ENCODE measurements around the gene PHYKPL. TPM values are rescaled to one million over a fixed set of nuclear protein-coding genes. Genes with fewer than 3 reads are reported as not detected.
"Not testable (repeated sequence)": the region's sequence is repeated elsewhere in the genome, so short reads cannot be mapped to it uniquely, and the experiment has no call there.

The PHYKPL gene
- polyA plus RNA-seq, 1 donor = 118 TPM

DNA sequence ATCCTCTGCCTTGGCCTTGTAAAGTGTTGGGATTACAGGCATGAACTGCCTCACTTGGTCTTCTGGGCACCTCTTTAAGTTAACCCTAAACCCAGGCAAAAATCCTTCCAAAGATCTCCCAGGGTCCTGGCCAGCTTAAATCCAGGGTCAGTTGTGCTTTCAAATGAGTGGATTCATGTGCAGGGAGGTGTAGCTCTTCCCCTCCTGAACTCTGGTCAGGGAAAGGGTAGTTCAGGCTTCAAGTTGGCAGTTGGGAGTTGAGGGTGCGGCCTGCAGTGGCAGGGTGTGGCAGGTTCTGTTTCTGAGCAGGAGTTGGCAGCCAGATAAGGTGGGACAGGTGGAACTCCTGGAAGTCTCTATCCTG is 24.7 kb downstream of the PHYKPL start:
- DNase-seq = no peak

GRCh38 chr5:178207183-178207916 is 25.3 kb downstream of the PHYKPL start:
- no peak for DNase-seq

DNA sequence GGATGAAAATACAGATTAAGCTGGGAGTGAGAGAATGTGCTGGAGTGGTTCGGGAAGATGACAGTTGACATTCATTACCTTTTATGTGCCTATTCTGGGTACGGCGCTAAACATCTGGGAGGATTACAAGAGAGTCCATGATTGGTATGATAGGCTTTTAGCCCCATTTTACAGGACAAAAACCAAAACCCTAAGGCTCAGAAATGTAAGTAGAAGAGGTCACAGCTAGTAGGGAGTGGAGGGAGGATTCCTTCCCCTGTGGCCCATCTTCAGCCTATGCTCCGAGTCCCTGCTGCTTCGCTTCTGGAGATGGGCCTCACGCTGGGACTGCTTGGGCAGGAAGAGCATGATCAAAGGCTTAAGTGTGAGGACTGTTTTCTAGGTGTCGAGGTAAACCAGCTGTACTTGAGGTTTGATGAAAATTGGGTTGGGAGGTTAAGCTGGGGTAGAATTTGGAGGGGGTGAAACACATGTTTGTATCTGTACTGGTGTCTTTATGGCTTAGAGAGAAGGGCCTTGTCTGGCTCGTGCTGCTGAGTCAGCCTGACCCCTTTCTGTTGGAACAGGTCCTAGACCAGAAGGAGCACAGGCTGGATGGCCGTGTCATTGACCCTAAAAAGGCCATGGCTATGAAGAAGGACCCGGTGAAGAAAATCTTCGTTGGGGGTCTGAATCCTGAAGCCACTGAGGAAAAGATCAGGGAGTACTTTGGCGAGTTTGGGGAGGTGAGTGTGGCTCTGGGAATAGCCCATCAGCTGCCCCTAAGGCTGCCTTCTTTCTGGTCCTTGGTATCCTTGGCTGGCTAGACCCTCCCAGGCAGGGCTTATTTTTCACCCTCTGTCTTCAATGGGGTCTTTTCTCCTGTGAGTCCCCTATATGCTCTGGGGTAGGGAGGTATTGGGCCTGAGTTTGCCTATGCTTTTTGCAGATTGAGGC is 26.2 kb downstream of the PHYKPL start:
- DNase-seq = no peak

GRCh38 chr5:178205749-178206047 is 26.9 kb downstream of the PHYKPL start:
- no peak for DNase-seq

DNA sequence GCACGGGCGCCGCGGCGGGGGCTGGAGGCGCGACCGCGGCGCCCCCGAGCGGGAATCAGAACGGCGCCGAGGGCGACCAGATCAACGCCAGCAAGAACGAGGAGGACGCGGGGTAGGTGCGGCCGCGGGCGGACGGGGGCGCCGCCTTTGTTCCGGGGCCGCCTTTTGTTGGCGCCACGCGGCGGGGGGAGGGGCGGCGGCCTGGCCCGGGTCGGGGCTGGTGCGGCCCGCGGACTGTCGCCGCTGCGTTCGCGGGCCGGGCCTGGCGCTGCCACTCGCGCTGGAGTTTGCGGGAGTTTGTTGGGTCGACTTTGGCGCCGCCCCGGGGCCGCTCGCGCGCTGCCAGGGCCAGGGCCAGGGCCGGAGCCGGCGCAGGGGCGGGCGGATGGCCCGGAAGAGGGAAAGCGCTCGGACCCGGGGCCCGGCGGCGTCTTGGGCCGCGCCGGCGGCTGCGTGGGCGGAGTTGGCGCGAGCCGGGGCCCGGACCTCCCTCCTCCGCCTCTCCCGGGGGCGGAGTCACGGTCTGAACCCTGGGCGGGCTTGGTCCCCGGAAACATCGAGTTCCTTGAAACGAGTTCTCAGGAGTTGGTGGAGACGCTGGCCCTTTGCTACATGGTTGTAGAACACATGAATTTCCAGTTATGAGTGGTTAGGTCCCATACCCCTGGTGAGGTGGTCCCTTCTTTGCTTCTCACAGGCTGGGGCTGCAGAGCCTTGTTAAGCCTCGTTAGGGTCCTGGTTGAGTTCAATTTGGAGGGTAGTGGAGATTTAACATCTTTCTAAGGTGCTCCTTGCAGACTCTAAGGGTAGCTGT is 27.5 kb downstream of the PHYKPL start:
- peak; percentile 63 for DNase-seq

GRCh38 chr5:178204182-178204934 is 28.2 kb downstream of the PHYKPL start, which contains the start of gene HNRNPAB:
TSS of gene HNRNPAB (plus strand) at chr5:178204533. CDS start at chr5:178204838, 305 bp downstream.
- peak; percentile 95 for DNase-seq

GRCh38 chr5:178203670-178204181 is 28.9 kb downstream of the PHYKPL start:
- peak; percentile 29 for DNase-seq

DNA sequence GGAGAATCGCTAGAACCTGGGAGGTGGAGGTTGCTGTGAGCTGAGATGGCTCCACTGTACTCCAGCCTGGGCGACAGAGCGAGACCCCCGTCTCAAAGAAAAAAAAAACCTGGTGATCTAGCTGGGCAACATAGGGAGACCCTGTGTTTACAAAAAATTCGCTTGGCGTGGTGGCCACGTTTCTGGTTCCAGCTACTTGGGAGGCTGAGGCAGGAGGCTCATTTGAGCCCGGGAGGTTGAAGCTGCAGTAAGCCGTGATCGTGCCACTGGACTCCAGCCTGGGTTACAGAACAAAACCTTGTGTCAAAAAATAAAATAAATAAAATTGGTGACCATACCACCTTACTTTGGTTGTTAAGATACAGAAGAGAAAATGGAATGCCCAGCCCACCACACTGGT is 30.1 kb downstream of the PHYKPL start:
- no peak for DNase-seq

DNA sequence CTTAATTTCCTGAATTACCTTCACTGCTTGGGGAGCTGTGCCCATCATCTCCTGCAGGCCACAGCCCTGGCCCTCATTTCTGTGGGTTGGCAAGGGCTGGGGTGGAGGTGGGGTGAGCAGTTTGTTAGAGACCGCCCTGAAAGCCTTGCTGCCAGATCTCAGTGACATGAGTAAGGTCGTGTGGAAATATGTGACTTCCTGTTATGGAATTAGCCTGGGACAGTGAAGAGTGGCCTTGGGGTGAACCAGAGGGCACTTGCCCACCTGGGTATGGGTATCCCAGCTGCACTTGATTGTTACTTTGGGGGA is 30.7 kb downstream of the PHYKPL start:
- no peak for DNase-seq

GRCh38 chr5:178201221-178201926 is 31.2 kb downstream of the PHYKPL start:
- no peak for DNase-seq

GRCh38 chr5:178199581-178200434 is 32.8 kb downstream of the PHYKPL start:
- no peak for DNase-seq

GRCh38 chr5:178198706-178199105 is 33.9 kb downstream of the PHYKPL start:
- no peak for DNase-seq

GRCh38 chr5:178198151-178198550 is 34.5 kb downstream of the PHYKPL start:
- DNase-seq = not testable (repeated sequence)

GRCh38 chr5:178196986-178197385 is 35.6 kb downstream of the PHYKPL start:
- no peak for DNase-seq

- DNase-seq = no peak
Measured at GRCh38 chr5:178196281-178196812, 36.3 kb downstream of the PHYKPL start.

DNA sequence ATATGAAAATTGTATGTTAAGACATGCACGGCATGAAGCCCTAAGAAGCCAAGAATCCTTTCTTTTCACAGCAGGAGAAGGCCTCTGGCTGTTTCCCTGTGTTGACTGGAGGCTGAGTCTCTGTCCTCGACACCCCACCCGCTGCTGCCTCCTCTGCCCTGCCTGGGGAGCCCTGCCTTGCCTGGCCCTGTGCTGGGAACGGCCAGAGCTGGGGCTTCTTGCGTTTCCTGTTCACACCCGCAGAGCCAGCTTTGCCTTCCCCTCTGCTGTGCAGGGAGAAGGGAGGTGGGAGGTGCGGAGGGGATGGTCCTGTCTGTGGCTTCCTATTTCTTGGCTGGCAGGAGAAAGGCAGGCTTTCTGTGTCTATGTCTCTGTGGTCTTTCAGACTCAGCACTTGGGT is 38.6 kb downstream of the PHYKPL start:
- DNase-seq = no peak

DNA sequence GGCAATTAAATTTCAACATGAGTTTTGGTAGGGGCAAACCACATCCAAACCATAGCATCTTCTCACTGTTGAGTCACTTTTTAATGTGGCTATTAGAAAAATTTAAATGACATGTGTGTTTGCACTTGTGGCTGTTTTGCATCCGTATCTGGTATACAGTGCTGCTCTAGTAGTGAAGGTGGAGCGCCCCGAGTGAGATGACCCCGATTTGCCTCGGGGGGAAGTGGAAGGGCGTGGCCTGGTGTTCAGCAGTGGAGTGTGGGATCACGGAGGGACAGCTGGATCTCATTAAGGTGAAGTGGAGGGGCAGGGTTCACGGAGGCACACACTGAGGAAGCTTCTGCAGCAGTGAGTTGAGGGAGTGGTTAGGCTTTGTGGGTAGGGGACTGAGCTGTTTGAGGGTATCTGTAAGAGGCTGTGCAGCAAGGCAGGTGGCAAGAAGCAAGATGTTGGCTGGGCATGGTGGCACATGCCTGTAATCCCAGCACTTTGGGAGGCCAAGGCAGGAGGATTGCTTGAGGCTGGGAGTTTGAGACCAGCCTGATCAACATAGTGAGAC is 39.3 kb downstream of the PHYKPL start:
- no peak for DNase-seq

- DNase-seq = no peak
Measured at GRCh38 chr5:178192787-178193186, 39.8 kb downstream of the PHYKPL start.

GRCh38 chr5:178192244-178192643 is 40.4 kb downstream of the PHYKPL start:
- DNase-seq = no peak
